ENCODE data around the gene GNPAT. TPM values are rescaled to one million over a fixed set of nuclear protein-coding genes. Genes with fewer than 3 reads are reported as not detected.

The GNPAT gene
- total RNA-seq, 1 donor from 2014 or later, result 32.5 TPM

GRCh38 chr1:231218078-231218477 is 22.9 kb upstream of the GNPAT start:
- no peaks in the 10 kb centered on the region for H3K79me2 ChIP-seq (ENCODE audit: insufficient read depth, low read length)
- peaks cover 48% of the 10 kb centered on the region for H3K27me3 Mint-ChIP-seq (ENCODE audit: low read depth, unreplicated experiment)
- no peaks in the 10 kb centered on the region for H3K9me3 Mint-ChIP-seq (ENCODE audit: unreplicated experiment)
- no peaks in the 10 kb centered on the region for H3K36me3 ChIP-seq (ENCODE audit: insufficient read depth, low read length)
- peaks cover 26% of the 10 kb centered on the region for H3K27me3 ChIP-seq (ENCODE audit: insufficient read depth, low read length)
- H3K4me1 Mint-ChIP-seq (ENCODE audit: low read depth, unreplicated experiment), result peaks cover 3% of the 10 kb centered on the region
- no peak overlapping the region for H3K4me2 ChIP-seq (ENCODE audit: low read length)
- no peak overlapping the region for H2AFZ ChIP-seq (ENCODE audit: low read depth, low read length)
- no peak overlapping the region for H3K9ac ChIP-seq (ENCODE audit: low read length)
- no peak overlapping the region for H3K27ac Mint-ChIP-seq (ENCODE audit: unreplicated experiment)
- H3K4me3 ChIP-seq (ENCODE audit: insufficient read depth, low read depth, low read length), result no peak overlapping the region
- H3K36me3 Mint-ChIP-seq (ENCODE audit: low read depth, unreplicated experiment), result peaks cover 7% of the 10 kb centered on the region
- H3K4me3 Mint-ChIP-seq (ENCODE audit: unreplicated experiment), result no peak overlapping the region
- no peaks in the 10 kb centered on the region for H3K9me3 ChIP-seq (ENCODE audit: insufficient read depth, low read depth, low read length)
- H4K20me1 ChIP-seq (ENCODE audit: insufficient read depth, low read length), result no peaks in the 10 kb centered on the region
- FAIRE-seq, result no peak
- no peaks in the 10 kb centered on the region for H3K4me1 ChIP-seq (ENCODE audit: insufficient read depth, low read length)
- no peak for DNase-seq (ENCODE audit: low read depth)
- H3K27ac ChIP-seq (ENCODE audit: low read depth, low read length), result no peak overlapping the region
- TF ChIP-seq CTCF (IDR thresholded peaks at IDR 0.05; ENCODE audit: insufficient read depth, low read depth, low read length) (no peak), EZH2 (IDR thresholded peaks at IDR 0.05; ENCODE audit: insufficient read depth, low read length) (no peak)

GRCh38 chr1:231219422-231220401 is 21.3 kb upstream of the GNPAT start:
- Histone ChIP-seq H4K20me1 (ENCODE audit: insufficient read depth, low read length) (no peaks in the 10 kb centered on the region), H3K9me3 (ENCODE audit: insufficient read depth, low read depth, low read length) (no peaks in the 10 kb centered on the region), H3K27me3 (ENCODE audit: insufficient read depth, low read length) (peaks cover 21% of the 10 kb centered on the region), H3K27ac (ENCODE audit: low read depth, low read length) (no peak overlapping the region), H3K4me1 (ENCODE audit: insufficient read depth, low read length) (no peaks in the 10 kb centered on the region), H3K36me3 (ENCODE audit: insufficient read depth, low read length) (peaks cover 3% of the 10 kb centered on the region), H3K9ac (ENCODE audit: low read length) (no peak overlapping the region), H2AFZ (ENCODE audit: low read depth, low read length) (no peak overlapping the region), H3K4me3 (ENCODE audit: insufficient read depth, low read depth, low read length) (no peak overlapping the region), H3K4me2 (ENCODE audit: low read length) (no peak overlapping the region), H3K79me2 (ENCODE audit: insufficient read depth, low read length) (no peaks in the 10 kb centered on the region)
- TF ChIP-seq CTCF (IDR thresholded peaks at IDR 0.05; ENCODE audit: insufficient read depth, low read depth, low read length) (no peak), EZH2 (IDR thresholded peaks at IDR 0.05; ENCODE audit: insufficient read depth, low read length) (no peak)
- Mint-ChIP-seq H3K27ac (ENCODE audit: unreplicated experiment) (no peak overlapping the region), H3K9me3 (ENCODE audit: unreplicated experiment) (no peaks in the 10 kb centered on the region), H3K4me3 (ENCODE audit: unreplicated experiment) (no peak overlapping the region), H3K36me3 (ENCODE audit: low read depth, unreplicated experiment) (peaks cover 7% of the 10 kb centered on the region), H3K27me3 (ENCODE audit: low read depth, unreplicated experiment) (peaks cover 38% of the 10 kb centered on the region), H3K4me1 (ENCODE audit: low read depth, unreplicated experiment) (peaks cover 3% of the 10 kb centered on the region)
- FAIRE-seq, result no peak
- DNase-seq (ENCODE audit: low read depth), result no peak

GRCh38 chr1:231220801-231221200 is 20.2 kb upstream of the GNPAT start:
- peaks cover 32% of the 10 kb centered on the region for H3K27me3 Mint-ChIP-seq (ENCODE audit: low read depth, unreplicated experiment)
- peaks cover 13% of the 10 kb centered on the region for H3K27me3 ChIP-seq (ENCODE audit: insufficient read depth, low read length)
- no peak overlapping the region for H2AFZ ChIP-seq (ENCODE audit: low read depth, low read length)
- DNase-seq (ENCODE audit: low read depth) (no peak), FAIRE-seq (no peak)
- no peak overlapping the region for H3K4me3 ChIP-seq (ENCODE audit: insufficient read depth, low read depth, low read length)
- no peak overlapping the region for H3K4me2 ChIP-seq (ENCODE audit: low read length)
- peaks cover 13% of the 10 kb centered on the region for H3K36me3 Mint-ChIP-seq (ENCODE audit: low read depth, unreplicated experiment)
- H3K9ac ChIP-seq (ENCODE audit: low read length), result no peak overlapping the region
- no peak for TF ChIP-seq CTCF (IDR thresholded peaks at IDR 0.05; ENCODE audit: insufficient read depth, low read depth, low read length)
- no peak for TF ChIP-seq EZH2 (IDR thresholded peaks at IDR 0.05; ENCODE audit: insufficient read depth, low read length)
- no peak overlapping the region for H3K4me3 Mint-ChIP-seq (ENCODE audit: unreplicated experiment)
- no peaks in the 10 kb centered on the region for H3K9me3 ChIP-seq (ENCODE audit: insufficient read depth, low read depth, low read length)
- no peak overlapping the region for H3K27ac ChIP-seq (ENCODE audit: low read depth, low read length)
- H4K20me1 ChIP-seq (ENCODE audit: insufficient read depth, low read length), result no peaks in the 10 kb centered on the region
- no peaks in the 10 kb centered on the region for H3K4me1 ChIP-seq (ENCODE audit: insufficient read depth, low read length)
- peaks cover 3% of the 10 kb centered on the region for H3K4me1 Mint-ChIP-seq (ENCODE audit: low read depth, unreplicated experiment)
- no peaks in the 10 kb centered on the region for H3K9me3 Mint-ChIP-seq (ENCODE audit: unreplicated experiment)
- peaks cover 6% of the 10 kb centered on the region for H3K36me3 ChIP-seq (ENCODE audit: insufficient read depth, low read length)
- H3K79me2 ChIP-seq (ENCODE audit: insufficient read depth, low read length), result no peaks in the 10 kb centered on the region
- H3K27ac Mint-ChIP-seq (ENCODE audit: unreplicated experiment), result no peak overlapping the region
